Esophagus squamous epithelium (tissue), 5 donors: ENCODE measurements around the gene GZMM. TPM values are rescaled to one million over a fixed set of nuclear protein-coding genes. Genes with fewer than 3 reads are reported as not detected.

Experiments used
- DNase-seq: peaks from one replicate; lab custom pipeline; 2025; lab: John Stamatoyannopoulos, UW
- H3K27ac ChIP-seq, 4 donors: fragments of 200-600 bp; sonication (generic); one replicate each; pipeline ENCODE4 v1.5.1; 2016 to 2019; ENCODE audit warnings: mild to moderate bottlenecking in 1 of 4
- H3K27me3 ChIP-seq, 4 donors: fragments of 200-600 bp; sonication (generic); 1 replicate in 3 of 4; 2 replicates in 1 of 4; pipeline versions ENCODE4 v1.5.1 to v1.6.0; 2017 to 2021; ENCODE audit warnings: antibody characterized with exemption in 1 of 4
- H3K36me3 ChIP-seq, 3 donors: fragments of 200-600 bp; sonication (generic); one replicate each; pipeline ENCODE4 v1.5.1; 2016 to 2019
- H3K4me1 ChIP-seq, 3 donors: fragments of 200-600 bp; sonication (generic); one replicate each; pipeline ENCODE4 v1.5.1; 2017 to 2019
- H3K4me3 ChIP-seq, 4 donors: fragments of 200-600 bp; sonication (generic); 1 replicate in 3 of 4; 2 replicates in 1 of 4; pipeline ENCODE4 v1.5.1; 2016 to 2019; ENCODE audit warnings: mild to moderate bottlenecking in 2 of 4, moderate library complexity in 1 of 4
- H3K9me3 ChIP-seq, 3 donors: fragments of 200-600 bp; sonication (generic); one replicate each; pipeline ENCODE4 v1.5.1; 2016 to 2019
- CTCF ChIP-seq, 6 experiments: fragments of 450-650 bp in 4 of 6; fragments of 200-600 bp in 2 of 6; sonication (generic) in 2 of 6; IDR thresholded peaks; one replicate each; pipeline ENCODE4 v1.5.1; 2016 to 2019; ENCODE audit warnings: antibody characterized with exemption in 6 of 6, mild to moderate bottlenecking in 4 of 6, moderate library complexity in 4 of 6
- POLR2A ChIP-seq, 4 donors: fragments of 450-650 bp; IDR thresholded peaks; one replicate each; pipeline ENCODE4 v1.6.1; 2017; ENCODE audit warnings: antibody characterized with exemption in 4 of 4, mild to moderate bottlenecking in 4 of 4, moderate library complexity in 3 of 4
- WGBS, 2 donors: methylation state at CpG; one replicate each; pipeline ENCODE4 v1.1.5; 2018; 5-methylcytosine and 5-hydroxymethylcytosine counted together
- intact Hi-C: fragments of 100-400 bp; cut with DNase I; formaldehyde crosslinking; loops from one replicate; pipeline ENCODE4 v1.15.0; 2022
- total RNA-seq, 4 donors: library from RNA; depleted of rRNA; stranded (reverse); fragments of >200 nt; gene quantifications; one replicate each; pipeline ENCODE4 v1.1.0, GENCODE V29; 2016
- donor health status: DM: yes; HTN: yes; CAD: no.

GZMM gene
- total RNA-seq, 4 donors from 2014 or later, result 0.48 to 0.95 (median 0.57) TPM; not detected in 1

GRCh38 chr19:595326-596262 lies 51.7 kb downstream of the GZMM start:
- WGBS, 2 donors, result 70 to 76% methylated on average over 26 to 28 of the region's 42 CpGs

GRCh38 chr19:596263-596655 lies 52.4 kb downstream of the GZMM start:
- intact Hi-C loops, result no loop called here
- DNase-seq, result no peak
- TF ChIP-seq CTCF (IDR thresholded peaks at IDR 0.05) (no peak), POLR2A (IDR thresholded peaks at IDR 0.05) (no peak)
- Histone ChIP-seq H3K27ac (no peak overlapping the region), H3K27me3 (peaks cover 1 to 66% (median 6%) of the 10 kb centered on the region in 4 donors), H3K9me3 (no peaks in the 10 kb centered on the region), H3K36me3 (no peaks in the 10 kb centered on the region), H3K4me1 (peaks cover 0 to 5% (median 2%) of the 10 kb centered on the region in 3 donors), H3K4me3 (no peak overlapping the region)
- 60 to 100% methylated on average over 1 of the region's 16 CpGs for WGBS, 2 donors

More at GRCh38 chr19:595326-596262, 51.7 kb downstream of the GZMM start:
- TF ChIP-seq CTCF (IDR thresholded peaks at IDR 0.05) (no peak), POLR2A (IDR thresholded peaks at IDR 0.05) (no peak)
- Histone ChIP-seq H3K4me3 (no peak overlapping the region), H3K36me3 (no peaks in the 10 kb centered on the region), H3K27ac (no peak overlapping the region), H3K27me3 (peaks cover 8 to 73% (median 10%) of the 10 kb centered on the region in 4 donors), H3K9me3 (no peaks in the 10 kb centered on the region), H3K4me1 (peaks cover 0 to 12% (median 9%) of the 10 kb centered on the region in 3 donors)
- DNase-seq, result no peak
- intact Hi-C loops, result no loop called here

GRCh38 chr19:597406-598315 lies 53.8 kb downstream of the GZMM start:
- Histone ChIP-seq H3K9me3 (no peaks in the 10 kb centered on the region), H3K27me3 (peaks cover 0 to 52% (median 0%) of the 10 kb centered on the region in 4 donors), H3K36me3 (no peaks in the 10 kb centered on the region), H3K4me3 (no peak overlapping the region), H3K27ac (no peak overlapping the region), H3K4me1 (no peaks in the 10 kb centered on the region)
- no peak for DNase-seq
- TF ChIP-seq POLR2A (IDR thresholded peaks at IDR 0.05), result no peak
- TF ChIP-seq CTCF (IDR thresholded peaks at IDR 0.05), result no peak
- WGBS, 2 donors, result 48 to 51% methylated on average over 9 to 10 of the region's 18 CpGs
- intact Hi-C loops, result no loop called here

Other genes starting within 250 kb of the GZMM start
- gene MIER2, start 199.3 kb upstream of the GZMM start, total RNA-seq, result 10 to 100 TPM; 11.7 to 31.5 (median 14.9) TPM
- gene C2CD4C, start 134.9 kb upstream of the GZMM start, total RNA-seq, result 1 to 10 TPM in 1 of 4 donors, under 1 TPM in 3; 0.15 to 1.1 (median 0.45) TPM
- gene SHC2, start 83.0 kb upstream of the GZMM start, total RNA-seq, result 10 to 100 TPM in 1 of 4 donors, 1 to 10 TPM in 3; 1.1 to 10.2 (median 4.7) TPM
- gene MADCAM1, start 47.6 kb upstream of the GZMM start, total RNA-seq, result under 1 TPM in 2 of 4 donors, not detected in 2; 0.19 to 0.40 TPM
- gene TPGS1, start 36.6 kb upstream of the GZMM start, total RNA-seq, result 10 to 100 TPM; 29.3 to 46.7 (median 35.6) TPM
- 10 to 100 TPM; 33.5 to 53.5 (median 34.5) TPM for gene CDC34, start 12.3 kb upstream of the GZMM start, total RNA-seq
- gene BSG, start 28.5 kb downstream of the GZMM start, total RNA-seq, result 100 to 1,000 TPM; 182 to 408 (median 289) TPM
- gene HCN2, start 45.8 kb downstream of the GZMM start, total RNA-seq, result under 1 TPM in 3 of 4 donors, not detected in 1; 0.15 to 0.57 (median 0.29) TPM
- 10 to 100 TPM; 23.5 to 32.3 (median 25.0) TPM for gene POLRMT, start 89.5 kb downstream of the GZMM start, total RNA-seq
- 1 to 10 TPM in 1 of 4 donors, under 1 TPM in 1, not detected in 2; 0.38 to 1.6 TPM for gene FGF22, start 95.8 kb downstream of the GZMM start, total RNA-seq
- 100 to 1,000 TPM in 2 of 4 donors, 10 to 100 TPM in 2; 82.1 to 118 (median 98.4) TPM for gene RNF126, start 119.2 kb downstream of the GZMM start, total RNA-seq
- 10 to 100 TPM in 3 of 4 donors, 1 to 10 TPM in 1; 4.4 to 43.3 (median 17.7) TPM for gene FSTL3, start 132.3 kb downstream of the GZMM start, total RNA-seq
- gene PRSS57, start 151.4 kb downstream of the GZMM start, total RNA-seq, result not detected
- 10 to 100 TPM in 1 of 4 donors, 1 to 10 TPM in 3; 2.6 to 19.3 (median 6.5) TPM for gene PALM, start 164.9 kb downstream of the GZMM start, total RNA-seq
- 1 to 10 TPM in 2 of 4 donors, under 1 TPM in 1, not detected in 1; 0.11 to 1.3 (median 1.0) TPM for gene MISP, start 207.1 kb downstream of the GZMM start, total RNA-seq